RWPE2 (cell line): ENCODE results near the gene ANTXR1.

Experiments
- ATAC-seq: fragments of 200-7000 bp; cut with Tn5 transposase; 3 replicates; pipeline ENCODE4 v1.9.1; 2021; ENCODE audit warnings: low read depth
- DNase-seq: peaks from one replicate; pipeline ENCODE4 v3.0.0-alpha.2; 2020; ENCODE audit warnings: low spot score
- H3K27ac ChIP-seq: fragments of 450-650 bp; 2 replicates; pipeline ENCODE4 v1.5.1; 2017; ENCODE audit warnings: mild to moderate bottlenecking; ENCODE audit not compliant: poor library complexity, severe bottlenecking
- H3K27me3 ChIP-seq: fragments of 250-450 bp; sonication (Bioruptor Pico); 2 replicates; pipeline ENCODE4 v1.5.1; 2021; ENCODE audit warnings: mild to moderate bottlenecking, moderate library complexity; ENCODE audit not compliant: insufficient read depth, poor library complexity, severe bottlenecking
- H3K36me3 ChIP-seq: fragments of 250-450 bp; sonication (Bioruptor Pico); 2 replicates; pipeline ENCODE4 v1.5.1; 2020; ENCODE audit warnings: low read depth, mild to moderate bottlenecking, moderate library complexity
- H3K4me1 ChIP-seq: fragments of 250-450 bp; sonication (Bioruptor Pico); 2 replicates; pipeline ENCODE4 v1.5.1; 2021; ENCODE audit warnings: mild to moderate bottlenecking, moderate library complexity; ENCODE audit not compliant: insufficient read depth, poor library complexity, severe bottlenecking
- H3K4me3 ChIP-seq: fragments of 250-450 bp; sonication (Bioruptor Pico); 2 replicates; pipeline ENCODE4 v1.5.1; 2021; ENCODE audit warnings: mild to moderate bottlenecking, moderate library complexity; ENCODE audit not compliant: severe bottlenecking
- H3K9me3 ChIP-seq: fragments of 250-450 bp; sonication (Bioruptor Pico); 2 replicates; pipeline ENCODE4 v1.5.1; 2021; ENCODE audit warnings: mild to moderate bottlenecking, moderate library complexity; ENCODE audit not compliant: severe bottlenecking
- TF ChIP-seq, protein P1 (sequence below): fragments of 450-650 bp; IDR thresholded peaks from one replicate; pipeline ENCODE4 v1.5.1; 2017; ENCODE audit warnings: mild to moderate bottlenecking, moderate library complexity; ENCODE audit not compliant: poor library complexity, severe bottlenecking

Gene ANTXR1

DNA sequence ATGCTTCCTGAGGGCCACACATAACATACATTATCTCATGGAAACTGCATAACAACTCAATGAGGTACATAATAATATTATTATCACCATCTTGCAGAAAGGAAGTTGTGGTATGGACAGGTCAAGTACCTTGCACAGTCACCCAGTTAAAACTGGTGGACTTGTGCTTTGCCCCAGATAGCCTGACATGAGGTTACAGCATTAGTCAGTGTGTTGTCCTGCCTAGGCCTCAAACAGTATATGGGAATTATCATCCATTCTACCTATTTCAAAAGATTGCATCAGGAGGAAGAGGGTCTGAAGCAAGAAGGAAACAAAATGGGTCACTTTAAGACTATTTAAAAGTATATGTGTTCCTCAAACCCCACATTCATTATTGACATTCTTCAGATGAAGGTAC lies 5.4 kb upstream of the ANTXR1 start:
- no peak overlapping the region for H3K27ac ChIP-seq
- TF ChIP-seq, protein P1, sequence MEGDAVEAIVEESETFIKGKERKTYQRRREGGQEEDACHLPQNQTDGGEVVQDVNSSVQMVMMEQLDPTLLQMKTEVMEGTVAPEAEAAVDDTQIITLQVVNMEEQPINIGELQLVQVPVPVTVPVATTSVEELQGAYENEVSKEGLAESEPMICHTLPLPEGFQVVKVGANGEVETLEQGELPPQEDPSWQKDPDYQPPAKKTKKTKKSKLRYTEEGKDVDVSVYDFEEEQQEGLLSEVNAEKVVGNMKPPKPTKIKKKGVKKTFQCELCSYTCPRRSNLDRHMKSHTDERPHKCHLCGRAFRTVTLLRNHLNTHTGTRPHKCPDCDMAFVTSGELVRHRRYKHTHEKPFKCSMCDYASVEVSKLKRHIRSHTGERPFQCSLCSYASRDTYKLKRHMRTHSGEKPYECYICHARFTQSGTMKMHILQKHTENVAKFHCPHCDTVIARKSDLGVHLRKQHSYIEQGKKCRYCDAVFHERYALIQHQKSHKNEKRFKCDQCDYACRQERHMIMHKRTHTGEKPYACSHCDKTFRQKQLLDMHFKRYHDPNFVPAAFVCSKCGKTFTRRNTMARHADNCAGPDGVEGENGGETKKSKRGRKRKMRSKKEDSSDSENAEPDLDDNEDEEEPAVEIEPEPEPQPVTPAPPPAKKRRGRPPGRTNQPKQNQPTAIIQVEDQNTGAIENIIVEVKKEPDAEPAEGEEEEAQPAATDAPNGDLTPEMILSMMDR = no peak
- H3K9me3 ChIP-seq = no peaks in the 10 kb centered on the region
- no peaks in the 10 kb centered on the region for H3K27me3 ChIP-seq
- peaks cover 2% of the 10 kb centered on the region for H3K4me1 ChIP-seq
- H3K36me3 ChIP-seq = no peaks in the 10 kb centered on the region
- DNase-seq (no peak), ATAC-seq (no peak)
- H3K4me3 ChIP-seq = no peak overlapping the region

DNA sequence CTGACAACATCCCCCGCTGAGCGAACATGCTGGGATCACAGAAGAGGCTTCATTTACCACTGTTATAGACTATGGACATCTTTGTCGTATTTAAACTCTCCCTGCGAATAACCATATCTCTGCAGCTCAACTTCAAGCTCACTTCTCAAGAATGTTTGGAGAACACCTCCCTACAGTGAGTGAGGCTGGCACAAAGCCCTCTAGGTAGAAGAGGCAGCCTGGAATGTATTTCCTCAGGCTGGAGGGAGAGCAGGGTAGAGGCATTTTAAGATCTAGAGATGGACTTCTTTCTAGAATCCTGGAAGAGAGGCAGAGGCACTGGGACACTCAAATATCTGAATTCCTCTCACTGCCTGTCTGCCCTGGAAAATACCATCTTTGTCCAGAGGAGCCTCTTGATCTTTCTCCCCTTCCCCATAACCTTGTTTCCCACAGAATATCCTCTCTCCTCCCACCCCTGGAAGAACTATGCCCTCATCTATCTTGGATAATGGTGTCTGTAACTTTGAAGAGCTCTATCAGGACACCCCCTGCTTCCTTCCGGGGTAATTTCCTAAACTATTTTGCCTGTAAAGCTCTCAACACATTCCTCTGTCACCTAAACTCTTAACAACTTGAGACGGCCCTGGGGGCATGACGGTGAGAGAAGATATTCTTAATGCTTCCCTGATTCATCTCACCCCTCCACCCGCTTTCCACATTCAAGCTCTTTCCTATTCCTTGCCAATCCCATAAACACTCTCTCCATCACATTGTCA lies 2.4 kb upstream of the ANTXR1 start:
- no peak overlapping the region for H3K4me3 ChIP-seq
- no peaks in the 10 kb centered on the region for H3K9me3 ChIP-seq
- H3K4me1 ChIP-seq = peaks cover 14% of the 10 kb centered on the region
- TF ChIP-seq, protein P1 = no peak
- H3K27me3 ChIP-seq = no peaks in the 10 kb centered on the region
- no peak overlapping the region for H3K27ac ChIP-seq
- ATAC-seq (no peak), DNase-seq (no peak)
- H3K36me3 ChIP-seq = no peaks in the 10 kb centered on the region

DNA sequence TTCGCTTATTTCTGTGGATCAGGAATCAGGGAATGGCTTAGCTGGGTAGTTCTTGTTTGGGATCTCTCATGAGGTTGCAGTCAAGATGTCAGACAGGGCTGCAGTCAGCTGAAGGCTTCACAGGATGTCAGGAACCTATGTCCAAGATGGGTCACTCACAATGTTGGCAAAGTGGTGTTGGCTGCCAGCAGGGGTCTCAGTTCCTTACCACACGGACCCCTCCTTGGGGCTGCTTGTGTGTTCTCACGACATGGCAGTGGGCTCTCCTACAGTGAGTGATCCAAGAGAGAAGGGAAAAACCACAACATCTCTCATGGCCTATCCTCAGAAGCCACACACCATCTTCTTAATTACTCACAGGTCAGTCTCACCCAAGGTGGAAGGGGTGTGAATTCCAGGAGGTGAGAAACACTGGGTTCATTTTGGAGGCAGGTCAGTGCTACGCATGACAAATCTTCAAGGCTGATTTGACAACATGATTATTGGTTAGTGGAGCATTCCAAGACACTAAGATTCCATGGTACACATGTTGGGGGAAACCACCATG lies 1.3 kb upstream of the ANTXR1 start:
- H3K27ac ChIP-seq = no peak overlapping the region

GRCh38 chr2:69012310-69013141 lies 453 bp upstream of the ANTXR1 start:
- Histone ChIP-seq H3K4me1 (peaks cover 18% of the 10 kb centered on the region), H3K27me3 (no peaks in the 10 kb centered on the region), H3K9me3 (no peaks in the 10 kb centered on the region), H3K36me3 (no peaks in the 10 kb centered on the region), H3K27ac (peak overlapping the region; percentile 30), H3K4me3 (peak overlapping the region; percentile 90)
- DNase-seq (no peak), ATAC-seq (peak; percentile 48)
- TF ChIP-seq, protein P1 = peak; percentile 85

More for the DNA sequence above, 1.3 kb upstream of the ANTXR1 start:
- no peaks in the 10 kb centered on the region for H3K27me3 ChIP-seq
- peaks cover 18% of the 10 kb centered on the region for H3K4me1 ChIP-seq
- no peaks in the 10 kb centered on the region for H3K9me3 ChIP-seq
- ATAC-seq (no peak), DNase-seq (no peak)
- H3K4me3 ChIP-seq = no peak overlapping the region
- H3K36me3 ChIP-seq = no peaks in the 10 kb centered on the region
- TF ChIP-seq, protein P1 = no peak
